A549 treated with RU486 at 1 μM for 4 hours (cell line): ENCODE measurements around the gene SFN. TPM values are rescaled to one million over a fixed set of nuclear protein-coding genes. Genes with fewer than 3 reads are reported as not detected.

Source experiments
- total RNA-seq: library from RNA; stranded (reverse); fragments of 200-300 nt; extraction: Qiagen RNA extraction; gene quantifications from 5 replicates; pipeline ENCODE4 v1.2.3, GENCODE V29; 2022; ENCODE audit warnings: low read depth

Gene SFN
- 480 to 623 TPM (median 596 TPM) in 5 replicates for total RNA-seq

DNA sequence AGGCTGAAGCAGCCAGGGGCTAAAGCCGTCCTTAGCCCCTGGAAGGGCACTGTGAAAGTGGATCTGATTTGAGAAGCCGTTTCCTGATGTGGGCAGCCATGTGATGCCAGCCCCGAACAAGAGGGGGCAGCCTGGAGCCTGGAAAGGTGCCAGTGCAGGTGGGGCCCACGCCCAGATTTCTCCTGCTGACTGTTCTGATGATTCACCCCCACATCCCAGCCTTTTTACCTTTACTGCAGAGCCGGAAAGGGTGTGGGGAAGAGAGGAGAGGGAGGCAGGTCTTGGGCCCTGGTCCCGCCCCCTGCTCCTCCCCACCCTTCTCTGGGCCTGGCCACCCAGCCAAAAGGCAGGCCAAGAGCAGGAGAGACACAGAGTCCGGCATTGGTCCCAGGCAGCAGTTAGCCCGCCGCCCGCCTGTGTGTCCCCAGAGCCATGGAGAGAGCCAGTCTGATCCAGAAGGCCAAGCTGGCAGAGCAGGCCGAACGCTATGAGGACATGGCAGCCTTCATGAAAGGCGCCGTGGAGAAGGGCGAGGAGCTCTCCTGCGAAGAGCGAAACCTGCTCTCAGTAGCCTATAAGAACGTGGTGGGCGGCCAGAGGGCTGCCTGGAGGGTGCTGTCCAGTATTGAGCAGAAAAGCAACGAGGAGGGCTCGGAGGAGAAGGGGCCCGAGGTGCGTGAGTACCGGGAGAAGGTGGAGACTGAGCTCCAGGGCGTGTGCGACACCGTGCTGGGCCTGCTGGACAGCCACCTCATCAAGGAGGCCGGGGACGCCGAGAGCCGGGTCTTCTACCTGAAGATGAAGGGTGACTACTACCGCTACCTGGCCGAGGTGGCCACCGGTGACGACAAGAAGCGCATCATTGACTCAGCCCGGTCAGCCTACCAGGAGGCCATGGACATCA is at the start of gene SFN:
Gene SFN, plus strand, starts transcription at position 369 of the 904 bp plus-strand sequence. Its CDS starts 64 bp downstream, at position 433.

DNA sequence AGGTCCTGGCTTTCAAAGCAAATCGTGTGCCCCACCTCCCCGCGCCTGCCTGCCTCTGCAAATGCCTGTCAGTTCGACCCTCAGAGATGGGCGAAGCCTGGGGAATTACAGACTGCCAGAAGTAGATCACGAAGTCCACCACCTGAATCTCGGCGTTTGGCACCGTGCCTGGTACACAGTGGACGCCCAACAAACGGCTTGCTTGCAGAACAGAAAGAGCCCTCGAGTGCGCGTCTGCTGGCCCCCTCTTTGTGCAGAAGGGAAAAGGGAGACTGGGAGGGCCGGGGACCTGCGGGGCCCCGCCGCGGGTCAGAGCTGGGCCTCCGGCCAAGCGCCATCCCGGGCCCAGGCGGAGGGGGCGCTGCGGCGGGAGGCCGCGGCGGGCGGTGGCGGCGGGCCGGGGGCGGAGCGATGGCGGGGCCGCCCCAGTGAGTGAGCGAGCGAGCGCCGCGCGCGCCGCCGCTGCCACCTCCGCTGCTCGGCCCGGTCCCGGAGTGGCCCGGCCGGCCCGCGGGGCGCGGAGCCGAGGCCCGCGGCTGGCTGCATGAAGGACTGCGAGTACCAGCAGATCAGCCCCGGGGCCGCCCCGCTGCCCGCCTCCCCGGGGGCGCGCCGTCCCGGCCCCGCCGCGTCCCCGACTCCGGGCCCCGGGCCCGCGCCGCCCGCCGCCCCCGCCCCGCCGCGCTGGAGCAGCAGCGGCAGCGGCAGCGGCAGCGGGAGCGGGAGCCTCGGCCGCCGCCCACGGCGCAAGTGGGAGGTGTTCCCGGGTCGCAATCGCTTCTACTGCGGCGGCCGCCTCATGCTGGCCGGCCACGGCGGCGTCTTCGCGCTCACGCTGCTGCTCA is 36.5 kb upstream of the SFN start, which contains the start of gene ZDHHC18:
Gene ZDHHC18, plus strand, starts transcription at position 428 of the 845 bp plus-strand sequence. Its CDS starts 117 bp downstream, at position 545.

DNA sequence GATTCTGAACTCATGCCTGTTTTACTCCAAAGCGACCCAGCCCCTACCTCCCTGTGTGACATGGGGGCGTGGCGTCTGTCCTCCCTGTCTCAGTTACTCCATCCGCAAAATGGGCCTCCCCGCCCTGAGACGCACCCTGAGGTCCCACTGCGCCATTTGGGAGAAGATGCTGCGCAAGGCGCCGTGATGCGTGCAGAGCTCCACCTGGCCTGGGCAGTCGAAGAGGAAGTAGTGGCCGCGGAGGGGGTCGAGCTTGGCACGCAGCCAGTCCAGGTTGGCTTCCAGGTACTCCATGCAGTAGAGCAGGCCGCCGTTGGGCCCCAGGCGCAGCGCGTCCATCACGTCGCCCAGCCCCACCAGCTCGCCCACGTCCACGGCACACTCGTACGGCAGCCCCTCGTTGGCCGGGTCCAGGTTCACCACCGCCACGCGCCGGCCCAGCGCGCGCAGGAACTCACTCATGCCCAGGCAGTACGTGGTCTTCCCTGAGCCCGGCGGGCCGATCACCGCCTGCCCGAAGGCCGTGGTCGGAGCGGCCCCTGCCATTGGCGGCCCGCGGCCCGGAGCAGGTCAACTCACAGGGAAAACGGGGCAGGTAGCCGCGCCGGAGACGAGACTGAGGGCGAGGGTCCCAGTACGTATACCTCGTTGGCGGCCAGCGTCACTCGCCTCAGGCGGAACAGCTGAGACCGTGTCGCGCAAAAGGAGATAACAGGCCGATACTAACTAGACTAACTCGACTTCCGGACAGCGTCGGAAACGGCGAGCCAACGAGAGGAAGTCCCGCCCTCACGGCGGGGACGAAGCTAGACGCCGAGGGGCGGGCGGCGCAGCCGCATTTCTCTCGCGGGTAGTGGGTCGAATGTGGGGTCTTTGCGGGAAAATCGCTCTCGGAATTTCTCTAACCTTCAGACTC is 26.9 kb downstream of the SFN start, which contains the start of gene GPN2:
Gene GPN2, minus strand, starts transcription at position 733 of the 916 bp plus-strand sequence. Its CDS starts 187 bp downstream, at position 546.

DNA sequence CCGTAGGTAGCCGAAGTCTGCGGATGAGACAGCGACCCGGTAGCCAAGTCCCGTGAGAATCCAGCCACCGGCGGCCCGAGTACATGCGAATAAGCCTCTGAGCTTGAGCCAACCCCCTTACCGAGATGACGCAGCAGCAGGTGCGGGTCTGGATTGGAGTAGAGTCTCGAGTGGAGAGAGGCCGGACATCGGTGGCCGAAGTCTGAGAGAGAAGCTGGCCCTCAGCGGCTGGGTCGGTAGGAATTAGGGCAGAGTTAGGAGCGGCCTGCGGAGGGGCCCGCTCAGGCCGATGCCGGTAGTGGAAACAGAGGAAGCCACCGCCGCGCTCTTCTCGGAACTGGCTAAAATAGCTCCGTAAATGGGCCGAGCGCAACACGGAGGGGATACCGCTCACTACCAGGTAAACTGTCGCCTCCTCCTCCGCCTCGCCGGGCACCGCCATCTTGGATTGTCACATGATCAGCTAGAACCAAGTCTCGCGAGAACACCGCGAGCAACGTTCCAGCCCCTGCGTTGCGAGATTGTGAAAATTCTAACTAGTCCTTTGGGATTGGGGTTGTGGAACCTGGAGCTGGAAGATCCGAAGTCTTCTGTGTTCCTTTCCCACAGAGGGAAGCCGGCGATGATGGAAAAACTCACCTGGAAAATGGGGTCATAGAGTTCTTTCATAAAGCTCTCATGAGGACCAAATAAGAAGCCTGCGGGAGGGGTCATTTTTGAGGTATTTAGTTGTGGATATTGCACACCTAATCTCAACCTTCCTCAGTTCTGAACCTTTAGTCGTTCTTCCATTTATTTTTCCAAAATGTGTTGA is 37.3 kb downstream of the SFN start, which contains the start of gene GPATCH3:
Gene GPATCH3, minus strand, starts transcription at position 467 of the 814 bp plus-strand sequence. Its CDS starts 25 bp downstream, at position 442.

Other genes with a start within 250 kb of the SFN start
- 30.6 to 33.4 TPM (median 32.4 TPM) in 5 replicates for gene ARID1A, start 167.1 kb upstream of the SFN start, total RNA-seq
- 4.8 to 6.4 TPM (median 6.1 TPM) in 5 replicates for gene PIGV, start 75.2 kb upstream of the SFN start, total RNA-seq
- gene ZDHHC18, start 36.5 kb upstream of the SFN start, total RNA-seq: 35.7 to 44.9 TPM (median 39.9 TPM) in 5 replicates
- gene GPN2, start 27.1 kb downstream of the SFN start, total RNA-seq: 19.0 to 32.4 TPM (median 28.6 TPM) in 5 replicates
- gene GPATCH3, start 37.3 kb downstream of the SFN start, total RNA-seq: 8.5 to 11.9 TPM (median 10.7 TPM) in 5 replicates
- not detected in 5 replicates for gene NR0B2, start 50.8 kb downstream of the SFN start, total RNA-seq
- gene NUDC, start 58.6 kb downstream of the SFN start, total RNA-seq: 125 to 158 TPM (median 131 TPM) in 5 replicates
- gene KDF1, start 97.3 kb downstream of the SFN start, total RNA-seq: 0.15 TPM in 1 of 5 replicates, not detected in the others
- 146 to 217 TPM (median 205 TPM) in 5 replicates for gene TRNP1, start 130.5 kb downstream of the SFN start, total RNA-seq
- 0.53 to 0.99 TPM (median 0.58 TPM) in 5 replicates for gene TENT5B, start 149.7 kb downstream of the SFN start, total RNA-seq